H1 (cell line): ENCODE data around the gene ELAPOR1. TPM values are rescaled to one million over a fixed set of nuclear protein-coding genes. Genes with fewer than 3 reads are reported as not detected.

Source experiments
- CTCF ChIA-PET: fragments of 300-600 bp; sonication (Branson Sonifier 250); formaldehyde crosslinking; loops from one replicate; lab custom pipeline; 2021; ENCODE audit not compliant: partially characterized antibody; lab: Charles Lee
- POLR2A ChIA-PET: fragments of 300-600 bp; sonication (Branson Sonifier 250); formaldehyde crosslinking; loops from one replicate; lab custom pipeline; 2021; ENCODE audit warnings: inconsistent platforms; ENCODE audit not compliant: partially characterized antibody; lab: Charles Lee
- DNase-seq, 2 experiments: peaks; one replicate each; pipeline versions ENCODE4 v3.0.0 to v3.0.0-alpha.2; 2010 to 2022; ENCODE audit warnings: low spot score in 2 of 2, low read depth in 1 of 2, mixed read lengths in 1 of 2
- FAIRE-seq: peaks from 2 replicates; lab custom pipeline; 2011; peaks lifted over from hg19 to GRCh38; lab: Jason Lieb, UNC
- H2AFZ ChIP-seq: 2 replicates; pipeline ENCODE4 v1.8.1; 2012; ENCODE audit warnings: low read length, inconsistent platforms
- H2AK5ac ChIP-seq: 2 replicates; pipeline ENCODE4 v1.6.1; 2013; ENCODE audit warnings: low read depth, low read length
- H2BK120ac ChIP-seq: replicated peaks from 2 replicates; pipeline ENCODE3; 2013; ENCODE audit warnings: low read depth, low read length, inconsistent platforms
- H2BK12ac ChIP-seq: 2 replicates; pipeline ENCODE4 v1.6.1; 2013; ENCODE audit warnings: low read depth, low read length
- H2BK15ac ChIP-seq: 2 replicates; pipeline ENCODE4 v1.6.1; 2013; ENCODE audit warnings: low read length
- H2BK20ac ChIP-seq: 2 replicates; pipeline ENCODE4 v1.6.1; 2013; ENCODE audit warnings: low read length
- H2BK5ac ChIP-seq: 2 replicates; pipeline ENCODE4 v1.6.1; 2013; ENCODE audit warnings: low read depth, low read length
- H3K14ac ChIP-seq: 2 replicates; pipeline ENCODE4 v1.6.1; 2013; ENCODE audit warnings: inconsistent platforms; ENCODE audit not compliant: insufficient read length
- H3K18ac ChIP-seq: 2 replicates; pipeline ENCODE4 v1.6.1; 2013; ENCODE audit warnings: low read length; ENCODE audit errors: extremely low read depth
- H3K23ac ChIP-seq: 2 replicates; pipeline ENCODE4 v1.6.1; 2013; ENCODE audit warnings: inconsistent platforms; ENCODE audit not compliant: insufficient read length
- H3K23me2 ChIP-seq: 2 replicates; pipeline ENCODE4 v1.6.1; 2013; ENCODE audit warnings: low read depth, low read length
- H3K27ac ChIP-seq: 2 replicates; pipeline ENCODE4 v1.6.1; 2011; ENCODE audit warnings: low read depth, low read length, inconsistent platforms
- H3K27me3 ChIP-seq, 4 experiments: replicated peaks in 1 of 4; 1 replicate in 1 of 4; 2 replicates in 3 of 4; pipeline versions ENCODE4 v1.6.1 to v1.8.1; 2011 to 2013; ENCODE audit warnings: low read length in 3 of 4, mild to moderate bottlenecking in 3 of 4, inconsistent platforms in 2 of 4, mixed read lengths in 2 of 4, moderate library complexity in 1 of 4; ENCODE audit not compliant: control insufficient read depth in 3 of 4, insufficient read depth in 3 of 4; ENCODE audit errors: extremely low read depth in 1 of 4
- H3K36me3 ChIP-seq, 4 experiments: 2 replicates each; pipeline versions ENCODE4 v1.6.1 to v1.8.1; 2011 to 2013; ENCODE audit warnings: mild to moderate bottlenecking in 4 of 4, low read length in 3 of 4, moderate library complexity in 2 of 4, control low read depth in 1 of 4, inconsistent platforms in 1 of 4; ENCODE audit not compliant: insufficient read depth in 4 of 4, control insufficient read depth in 2 of 4
- H3K4ac ChIP-seq: replicated peaks from 2 replicates; pipeline ENCODE3; 2013; ENCODE audit warnings: low read length, low read depth, mixed read lengths, inconsistent platforms; ENCODE audit not compliant: insufficient read length
- H3K4me1 ChIP-seq, 4 experiments: replicated peaks in 1 of 4; 1 replicate in 1 of 4; 2 replicates in 3 of 4; pipeline versions ENCODE4 v1.6.1 to v1.8.1; 2011 to 2013; ENCODE audit warnings: low read length in 3 of 4, inconsistent platforms in 2 of 4, mixed read lengths in 1 of 4; ENCODE audit not compliant: insufficient read depth in 4 of 4, control insufficient read depth in 3 of 4
- H3K4me2 ChIP-seq, 2 experiments: 2 replicates each; pipeline versions ENCODE4 v1.6.1 to v1.8.1; 2011 to 2013; ENCODE audit warnings: low read depth in 2 of 2, low read length in 2 of 2, control low read depth in 1 of 2, inconsistent platforms in 1 of 2, mild to moderate bottlenecking in 1 of 2; ENCODE audit not compliant: insufficient read depth in 1 of 2
- H3K4me3 ChIP-seq, 4 experiments: fragments of 200-600, 300-600 bp in 1 of 4; sonication (generic), shearing (Covaris generic), sonication (Bioruptor Twin) in 1 of 4; 2 replicates each; pipeline versions ENCODE4 v1.5.1 to v1.8.1; 2011 to 2016; ENCODE audit warnings: low read length in 4 of 4, low read depth in 3 of 4, control low read depth in 2 of 4, inconsistent platforms in 2 of 4, mild to moderate bottlenecking in 2 of 4, mixed read lengths in 1 of 4, moderate library complexity in 1 of 4; ENCODE audit not compliant: insufficient read depth in 2 of 4; ENCODE audit errors: extremely low read depth in 1 of 4
- H3K56ac ChIP-seq: replicated peaks from 2 replicates; pipeline ENCODE3; 2013; ENCODE audit warnings: low read depth, mild to moderate bottlenecking, mixed read lengths, low read length, inconsistent platforms; ENCODE audit not compliant: insufficient read length
- H3K79me1 ChIP-seq: 2 replicates; pipeline ENCODE4 v1.6.1; 2013; ENCODE audit warnings: low read depth, low read length, control low read depth
- H3K79me2 ChIP-seq, 2 experiments: 2 replicates each; pipeline versions ENCODE4 v1.6.1 to v1.8.1; 2012 to 2013; ENCODE audit warnings: low read length in 2 of 2, mild to moderate bottlenecking in 2 of 2, inconsistent platforms in 1 of 2; ENCODE audit not compliant: insufficient read depth in 2 of 2, control insufficient read depth in 1 of 2
- H3K9ac ChIP-seq, 4 experiments: replicated peaks in 1 of 4; 1 replicate in 1 of 4; 2 replicates in 3 of 4; pipeline versions ENCODE4 v1.6.1 to v1.8.1; 2011 to 2013; ENCODE audit warnings: low read depth in 3 of 4, low read length in 3 of 4, control low read depth in 2 of 4, mild to moderate bottlenecking in 2 of 4, moderate library complexity in 2 of 4, inconsistent platforms in 1 of 4; ENCODE audit errors: extremely low read depth in 1 of 4
- H3K9me3 ChIP-seq, 2 experiments: 2 replicates each; pipeline versions ENCODE4 v1.6.1 to v1.8.1; 2012 to 2013; ENCODE audit warnings: mild to moderate bottlenecking in 2 of 2, moderate library complexity in 2 of 2, control low read depth in 1 of 2, inconsistent platforms in 1 of 2, low read depth in 1 of 2, low read length in 1 of 2, mixed read lengths in 1 of 2; ENCODE audit not compliant: insufficient read depth in 2 of 2
- H4K20me1 ChIP-seq, 2 experiments: replicated peaks in 1 of 2; 2 replicates each; pipeline versions ENCODE3 to v1.8.1; 2011 to 2013; ENCODE audit warnings: inconsistent platforms in 2 of 2, low read length in 2 of 2, mild to moderate bottlenecking in 1 of 2; ENCODE audit not compliant: insufficient read depth in 2 of 2, control insufficient read depth in 1 of 2
- H4K5ac ChIP-seq: 2 replicates; pipeline ENCODE4 v1.6.1; 2013; ENCODE audit warnings: low read length, low read depth, mixed read lengths, inconsistent platforms; ENCODE audit not compliant: insufficient read length
- H4K8ac ChIP-seq: 2 replicates; pipeline ENCODE4 v1.8.0; 2013; ENCODE audit warnings: mild to moderate bottlenecking, moderate library complexity, low read length, inconsistent platforms; ENCODE audit not compliant: insufficient read depth; ENCODE audit errors: extremely low read depth
- H4K91ac ChIP-seq: replicated peaks from 2 replicates; pipeline ENCODE3; 2013; ENCODE audit warnings: low read length, mixed read lengths, inconsistent platforms; ENCODE audit not compliant: insufficient read length
- CBX5 ChIP-seq: fragments of 300-800, 300-1000 bp; sonication (generic); IDR thresholded peaks from 2 replicates; pipeline ENCODE4 v1.7.1; 2016; ENCODE audit warnings: antibody characterized with exemption, low read length, low read depth
- CBX8 ChIP-seq: fragments of 300-800, 300-1000 bp; sonication (generic); IDR thresholded peaks from 2 replicates; pipeline ENCODE4 v1.7.1; 2016; ENCODE audit warnings: low read depth, low read length, borderline replicate concordance
- CHD1 ChIP-seq: IDR thresholded peaks from 2 replicates; pipeline ENCODE4 v1.6.1; 2012; ENCODE audit warnings: low read depth, low read length, improper control_type of control experiment
- CTCF ChIP-seq, 3 experiments: IDR thresholded peaks; 1 replicate in 2 of 3; 2 replicates in 1 of 3; pipeline versions ENCODE4 v1.5.1 to v1.6.1; 2011; ENCODE audit warnings: low read length in 3 of 3, mild to moderate bottlenecking in 3 of 3, inconsistent platforms in 2 of 3, low read depth in 1 of 3, moderate library complexity in 1 of 3; ENCODE audit not compliant: insufficient read depth in 1 of 3; ENCODE audit errors: control extremely low read depth in 1 of 3
- FOSL1 ChIP-seq: IDR thresholded peaks from 2 replicates; pipeline ENCODE4 v1.6.1; 2011; ENCODE audit warnings: mild to moderate bottlenecking, low read depth, low read length, moderate library complexity; ENCODE audit not compliant: insufficient read depth
- JUN ChIP-seq: IDR thresholded peaks from 2 replicates; pipeline ENCODE4 v1.6.1; 2011; ENCODE audit warnings: low read depth, mild to moderate bottlenecking, improper control_type of control experiment, low read length
- KDM4A ChIP-seq: IDR thresholded peaks from one replicate; pipeline ENCODE4 v1.7.1; 2012; ENCODE audit warnings: low read depth, mild to moderate bottlenecking, moderate library complexity, low read length, inconsistent platforms; ENCODE audit not compliant: severe bottlenecking
- KDM5A ChIP-seq: fragments of 200-600 bp; IDR thresholded peaks from 2 replicates; pipeline ENCODE4 v1.7.1; 2012; ENCODE audit warnings: mild to moderate bottlenecking, low read length, inconsistent platforms, mixed read lengths
- POU5F1 ChIP-seq: IDR thresholded peaks from 2 replicates; pipeline ENCODE4 v1.6.1; 2011; ENCODE audit warnings: low read depth, mild to moderate bottlenecking, low read length, moderate library complexity
- SIX5 ChIP-seq: IDR thresholded peaks from 2 replicates; pipeline ENCODE4 v1.6.1; 2011; ENCODE audit warnings: mild to moderate bottlenecking, low read depth, low read length
- TEAD4 ChIP-seq: IDR thresholded peaks from 2 replicates; pipeline ENCODE4 v1.6.1; 2012; ENCODE audit warnings: low read depth, low read length, inconsistent platforms, mixed read lengths
- WGBS, 2 experiments: shearing (Covaris generic) in 1 of 2; methylation state at CpG; one replicate each; pipeline versions ENCODE4 v1.1.6 to v1.1.7; 2013 to 2015; ENCODE audit warnings: low lambda C conversion rate in 2 of 2, mixed read lengths in 2 of 2, inconsistent platforms in 1 of 2, low coverage in 1 of 2, missing lambda C conversion rate in 1 of 2; ENCODE audit not compliant: insufficient replicate concordance in 2 of 2, insufficient coverage in 1 of 2, insufficient read length in 1 of 2; ENCODE audit errors: extremely low coverage in 1 of 2, missing lambda C conversion rate in 1 of 2; 5-methylcytosine and 5-hydroxymethylcytosine counted together
- polyA plus RNA-seq, 7 experiments: library from polyadenylated mRNA; depleted of rRNA in 3 of 7; stranded (reverse) in 5 of 7; unstranded in 2 of 7; fragments of >200 nt in 5 of 7; fragments of 200-250 nt in 2 of 7; gene quantifications; 1 replicate in 5 of 7; 2 replicates in 1 of 7; 4 replicates in 1 of 7; pipeline versions ENCODE4 v1.2.1 to v1.2.3, GENCODE V29; 2011 to 2013; ENCODE audit warnings: missing spikeins in 2 of 7, mixed read lengths in 2 of 7
- total RNA-seq: library from RNA; stranded (reverse); fragmentation: NEBNext Ultra II Directional; extraction: Animal tissue kit (Norgen Biotek cat#: 25700); gene quantifications from 2 replicates; pipeline ENCODE4 v1.2.1, GENCODE V29; 2021

ELAPOR1 gene
- total and polyA plus RNA-seq, 2 of the 8 experiments (the other 6 are each of a cell fraction or from before 2014, with no cell fraction given), result 1.2 to 2.5 TPM

GRCh38 chr1:109133002-109133706 lies 19.2 kb downstream of the ELAPOR1 start:
- Histone ChIP-seq H3K4me2 (no peak overlapping the region), H3K23me2 (no peaks in the 10 kb centered on the region)
- CTCF ChIA-PET, result interaction anchor here (1.6 kb wide), 1 partner anchor 19 kb away, joined by 4 read pairs; the partner anchor contains the start of gene ELAPOR1
- TF ChIP-seq FOSL1 (no peak), CBX8 (no peak), JUN (no peak), KDM5A (no peak), CTCF (IDR thresholded peaks at IDR 0.05; ENCODE audit: control extremely low read depth in 1 of 3, insufficient read depth in 1 of 3, low read depth in 1 of 3, low read length in 3 of 3) (no peak), TEAD4 (no peak), KDM4A (no peak), CHD1 (no peak), POU5F1 (no peak), CBX5 (no peak), SIX5 (no peak)

More at GRCh38 chr1:109133002-109133706, 19.2 kb downstream of the ELAPOR1 start:
- no peak overlapping the region for H4K8ac ChIP-seq
- no peak overlapping the region for H3K56ac ChIP-seq
- H2BK15ac ChIP-seq, result no peak overlapping the region
- no peak overlapping the region for H2AFZ ChIP-seq
- H3K27me3 ChIP-seq, result peaks cover 0 to 2% (median 0%) of the 10 kb centered on the region in 4 experiments; a peak in 1 of 7 replicates
- DNase-seq (no peak), FAIRE-seq (no peak)
- no peak overlapping the region for H2AK5ac ChIP-seq
- H2BK5ac ChIP-seq, result no peak overlapping the region
- no peak overlapping the region for H3K27ac ChIP-seq
- no peak overlapping the region for H4K5ac ChIP-seq
- H3K36me3 ChIP-seq, result no peaks in the 10 kb centered on the region
- H3K18ac ChIP-seq, result no peak overlapping the region
- no peak overlapping the region for H3K4ac ChIP-seq
- no peak overlapping the region for H2BK12ac ChIP-seq
- H2BK20ac ChIP-seq, result no peak overlapping the region
- H3K79me2 ChIP-seq, result no peaks in the 10 kb centered on the region
- POLR2A ChIA-PET, result no interaction called here
- 92% methylated on average over 4 of the region's 4 CpGs; no CpG with 5 or more reads in 1 of the 2 experiments for WGBS, 2 experiments
- no peak overlapping the region for H3K23ac ChIP-seq
- no peak overlapping the region for H3K4me3 ChIP-seq
- no peaks in the 10 kb centered on the region for H3K9me3 ChIP-seq
- no peak overlapping the region for H2BK120ac ChIP-seq
- no peaks in the 10 kb centered on the region for H3K4me1 ChIP-seq
- H4K20me1 ChIP-seq, result no peaks in the 10 kb centered on the region
- no peaks in the 10 kb centered on the region for H3K79me1 ChIP-seq
- no peak overlapping the region for H3K14ac ChIP-seq
- H4K91ac ChIP-seq, result no peak overlapping the region
- H3K9ac ChIP-seq, result no peak overlapping the region
